ENCODE measurements around the gene CCL17.
"Not testable (repeated sequence)": the region's sequence is repeated elsewhere in the genome, so short reads cannot be mapped to it uniquely, and the experiment has no call there.

Gene CCL17

GRCh38 chr16:57432505-57432904, 27.9 kb downstream of the CCL17 start:
- DNase-seq, result no peak
- Histone ChIP-seq H3K4me3 (ENCODE audit: control insufficient read depth in 1 of 7, extremely low read depth in 1 of 7, insufficient read depth in 4 of 7, low read depth in 2 of 7, low read length in 6 of 7) (no peak overlapping the region), H3K36me3 (ENCODE audit: control insufficient read depth in 4 of 4, insufficient read depth in 4 of 4, low read length in 3 of 4) (peaks cover 33 to 91% (median 68%) of the 10 kb centered on the region in 4 experiments), H3K27ac (ENCODE audit: insufficient read depth in 1 of 2, low read depth in 1 of 2, low read length in 2 of 2, poor library complexity in 1 of 2, severe bottlenecking in 2 of 2) (no peak overlapping the region), H3K27me3 (replicated peaks in 2 of 5; ENCODE audit: control insufficient read depth in 4 of 5, insufficient read depth in 5 of 5, low read length in 4 of 5) (no peaks in the 10 kb centered on the region), H3K4me1 (ENCODE audit: control extremely low read depth in 1 of 4, control insufficient read depth in 4 of 4, insufficient read depth in 4 of 4, low read length in 3 of 4) (no peaks in the 10 kb centered on the region), H3K9me3 (ENCODE audit: control extremely low read depth in 1 of 5, control insufficient read depth in 4 of 5, insufficient read depth in 2 of 5, low read depth in 1 of 5, low read length in 4 of 5) (no peaks in the 10 kb centered on the region)
- 100% methylated on average over 1 of the region's 2 CpGs for WGBS (ENCODE audit: insufficient coverage)
- ChIA-PET CTCF (interaction anchor here (1.0 to 2.4 kb wide), 5 partner anchors 9 to 21 kb away, joined by 3 to 10 read pairs (median 3); partner anchors contain the start of genes CIAPIN1 and COQ9), POLR2A (no interaction called here)

- CTCF ChIA-PET, result interaction anchor here (0.7 to 2.4 kb wide), 6 partner anchors 9 to 22 kb away, joined by 3 to 10 read pairs (median 4); partner anchors contain the start of genes CIAPIN1 and COQ9
- Histone ChIP-seq H3K27me3 (replicated peaks in 2 of 5; ENCODE audit: control insufficient read depth in 4 of 5, insufficient read depth in 5 of 5, low read length in 4 of 5) (no peaks in the 10 kb centered on the region), H3K4me3 (ENCODE audit: control insufficient read depth in 1 of 7, extremely low read depth in 1 of 7, insufficient read depth in 4 of 7, low read depth in 2 of 7, low read length in 6 of 7) (no peak overlapping the region), H3K36me3 (ENCODE audit: control insufficient read depth in 4 of 4, insufficient read depth in 4 of 4, low read length in 3 of 4) (peaks cover 30 to 89% (median 66%) of the 10 kb centered on the region in 4 experiments), H3K4me1 (ENCODE audit: control extremely low read depth in 1 of 4, control insufficient read depth in 4 of 4, insufficient read depth in 4 of 4, low read length in 3 of 4) (no peaks in the 10 kb centered on the region), H3K9me3 (ENCODE audit: control extremely low read depth in 1 of 5, control insufficient read depth in 4 of 5, insufficient read depth in 2 of 5, low read depth in 1 of 5, low read length in 4 of 5) (no peaks in the 10 kb centered on the region), H3K27ac (ENCODE audit: insufficient read depth in 1 of 2, low read depth in 1 of 2, low read length in 2 of 2, poor library complexity in 1 of 2, severe bottlenecking in 2 of 2) (no peak overlapping the region)
- no peak for DNase-seq
- 100% methylated on average over 3 of the region's 3 CpGs for WGBS (ENCODE audit: insufficient coverage)
- POLR2A ChIA-PET, result no interaction called here
Measured at GRCh38 chr16:57432989-57433388, 28.4 kb downstream of the CCL17 start.

GRCh38 chr16:57434003-57434402, 29.4 kb downstream of the CCL17 start:
- POLR2A ChIA-PET, result interaction anchor here (0.6 kb wide), 1 partner anchor 28 kb away, joined by 3 read pairs; no protein-coding TSS in a partner anchor
- Histone ChIP-seq H3K4me3 (ENCODE audit: control insufficient read depth in 1 of 7, extremely low read depth in 1 of 7, insufficient read depth in 4 of 7, low read depth in 2 of 7, low read length in 6 of 7) (no peak overlapping the region), H3K4me1 (ENCODE audit: control extremely low read depth in 1 of 4, control insufficient read depth in 4 of 4, insufficient read depth in 4 of 4, low read length in 3 of 4) (no peaks in the 10 kb centered on the region), H3K9me3 (ENCODE audit: control extremely low read depth in 1 of 5, control insufficient read depth in 4 of 5, insufficient read depth in 2 of 5, low read depth in 1 of 5, low read length in 4 of 5) (no peaks in the 10 kb centered on the region), H3K36me3 (ENCODE audit: control insufficient read depth in 4 of 4, insufficient read depth in 4 of 4, low read length in 3 of 4) (peaks cover 31 to 89% (median 66%) of the 10 kb centered on the region in 4 experiments), H3K27ac (ENCODE audit: insufficient read depth in 1 of 2, low read depth in 1 of 2, low read length in 2 of 2, poor library complexity in 1 of 2, severe bottlenecking in 2 of 2) (no peak overlapping the region), H3K27me3 (replicated peaks in 2 of 5; ENCODE audit: control insufficient read depth in 4 of 5, insufficient read depth in 5 of 5, low read length in 4 of 5) (no peaks in the 10 kb centered on the region)
- no peak for DNase-seq
- CTCF ChIA-PET, result interaction anchor here (1.0 to 2.4 kb wide), 4 partner anchors 12 to 23 kb away, joined by 3 to 10 read pairs (median 4); partner anchors contain the start of genes CIAPIN1 and COQ9
- no CpG with 5 or more reads among the region's 2 CpGs for whole genome bisulfite sequencing (ENCODE audit: insufficient coverage)

- H3K36me3 ChIP-seq (ENCODE audit: control insufficient read depth in 4 of 4, insufficient read depth in 4 of 4, low read length in 3 of 4), result peaks cover 25 to 90% (median 62%) of the 10 kb centered on the region in 4 experiments
- 100% methylated on average over 1 of the region's 1 CpG for WGBS (ENCODE audit: insufficient coverage)
Measured at GRCh38 chr16:57435838-57436237, 31.3 kb downstream of the CCL17 start.

GRCh38 chr16:57439947-57440346, 35.4 kb downstream of the CCL17 start:
- peaks cover 5 to 55% (median 32%) of the 10 kb centered on the region in 4 experiments for H3K36me3 ChIP-seq (ENCODE audit: control insufficient read depth in 4 of 4, insufficient read depth in 4 of 4, low read length in 3 of 4)
- DNase-seq, result peak in 2 of 3 donors; percentile 8 to 28
- H3K4me3 ChIP-seq (ENCODE audit: control insufficient read depth in 1 of 7, extremely low read depth in 1 of 7, insufficient read depth in 4 of 7, low read depth in 2 of 7, low read length in 6 of 7); H3K27ac ChIP-seq (ENCODE audit: insufficient read depth in 1 of 2, low read depth in 1 of 2, low read length in 2 of 2, poor library complexity in 1 of 2, severe bottlenecking in 2 of 2); H3K4me1 ChIP-seq (ENCODE audit: control extremely low read depth in 1 of 4, control insufficient read depth in 4 of 4, insufficient read depth in 4 of 4, low read length in 3 of 4); POLR2A ChIA-PET; H3K27me3 ChIP-seq (replicated peaks in 2 of 5; ENCODE audit: control insufficient read depth in 4 of 5, insufficient read depth in 5 of 5, low read length in 4 of 5): not testable (repeated sequence)
- CTCF ChIA-PET, result interaction anchor here (1.2 to 1.8 kb wide), 2 partner anchors 22 to 77 kb away, joined by 3 to 8 read pairs; partner anchors contain the start of gene POLR2C
- 100% methylated on average over 7 of the region's 8 CpGs for WGBS (ENCODE audit: insufficient coverage)
- H3K9me3 ChIP-seq (ENCODE audit: control extremely low read depth in 1 of 5, control insufficient read depth in 4 of 5, insufficient read depth in 2 of 5, low read depth in 1 of 5, low read length in 4 of 5), result peaks cover 3 to 12% (median 11%) of the 10 kb centered on the region in 5 experiments

More at GRCh38 chr16:57435838-57436237, 31.3 kb downstream of the CCL17 start:
- H3K9me3 ChIP-seq (ENCODE audit: control extremely low read depth in 1 of 5, control insufficient read depth in 4 of 5, insufficient read depth in 2 of 5, low read depth in 1 of 5, low read length in 4 of 5), result peaks cover under 1 to 10% (median 4%) of the 10 kb centered on the region in 5 experiments
- DNase-seq, result no peak
- H3K27ac ChIP-seq (ENCODE audit: insufficient read depth in 1 of 2, low read depth in 1 of 2, low read length in 2 of 2, poor library complexity in 1 of 2, severe bottlenecking in 2 of 2), result no peak overlapping the region
- no peak overlapping the region for H3K4me3 ChIP-seq (ENCODE audit: control insufficient read depth in 1 of 7, extremely low read depth in 1 of 7, insufficient read depth in 4 of 7, low read depth in 2 of 7, low read length in 6 of 7)
- no peaks in the 10 kb centered on the region for H3K27me3 ChIP-seq (replicated peaks in 2 of 5; ENCODE audit: control insufficient read depth in 4 of 5, insufficient read depth in 5 of 5, low read length in 4 of 5)
- ChIA-PET CTCF (interaction anchor here (1.4 to 2.0 kb wide), 2 partner anchors 19 to 84 kb away, joined by 6 to 7 read pairs; no protein-coding TSS in a partner anchor), POLR2A (no interaction called here)
- H3K4me1 ChIP-seq (ENCODE audit: control extremely low read depth in 1 of 4, control insufficient read depth in 4 of 4, insufficient read depth in 4 of 4, low read length in 3 of 4), result no peaks in the 10 kb centered on the region

- H3K4me1 ChIP-seq (ENCODE audit: control extremely low read depth in 1 of 4, control insufficient read depth in 4 of 4, insufficient read depth in 4 of 4, low read length in 3 of 4); H3K27me3 ChIP-seq (replicated peaks in 2 of 5; ENCODE audit: control insufficient read depth in 4 of 5, insufficient read depth in 5 of 5, low read length in 4 of 5); DNase-seq; H3K27ac ChIP-seq (ENCODE audit: insufficient read depth in 1 of 2, low read depth in 1 of 2, low read length in 2 of 2, poor library complexity in 1 of 2, severe bottlenecking in 2 of 2); H3K4me3 ChIP-seq (ENCODE audit: control insufficient read depth in 1 of 7, extremely low read depth in 1 of 7, insufficient read depth in 4 of 7, low read depth in 2 of 7, low read length in 6 of 7); POLR2A ChIA-PET: not testable (repeated sequence)
- CTCF ChIA-PET, result interaction anchor here (0.6 kb wide), 1 partner anchor 138 kb away, joined by 3 read pairs; no protein-coding TSS in a partner anchor
- WGBS (ENCODE audit: insufficient coverage), result 100% methylated on average over 2 of the region's 8 CpGs
- Histone ChIP-seq H3K9me3 (ENCODE audit: control extremely low read depth in 1 of 5, control insufficient read depth in 4 of 5, insufficient read depth in 2 of 5, low read depth in 1 of 5, low read length in 4 of 5) (peaks cover 3 to 12% (median 11%) of the 10 kb centered on the region in 5 experiments), H3K36me3 (ENCODE audit: control insufficient read depth in 4 of 4, insufficient read depth in 4 of 4, low read length in 3 of 4) (peaks cover 3 to 50% (median 29%) of the 10 kb centered on the region in 4 experiments)
Measured at GRCh38 chr16:57440551-57440950, 36.0 kb downstream of the CCL17 start.

GRCh38 chr16:57444711-57445110, 40.1 kb downstream of the CCL17 start:
- WGBS (ENCODE audit: insufficient coverage), result 93% methylated on average over 3 of the region's 3 CpGs
- peaks cover 8 to 19% (median 18%) of the 10 kb centered on the region in 4 experiments for H3K4me1 ChIP-seq (ENCODE audit: control extremely low read depth in 1 of 4, control insufficient read depth in 4 of 4, insufficient read depth in 4 of 4, low read length in 3 of 4)
- no peaks in the 10 kb centered on the region for H3K27me3 ChIP-seq (replicated peaks in 2 of 5; ENCODE audit: control insufficient read depth in 4 of 5, insufficient read depth in 5 of 5, low read length in 4 of 5)
- no peak for DNase-seq
- no peak overlapping the region for H3K4me3 ChIP-seq (ENCODE audit: control insufficient read depth in 1 of 7, extremely low read depth in 1 of 7, insufficient read depth in 4 of 7, low read depth in 2 of 7, low read length in 6 of 7)
- peaks cover 0 to 16% (median 12%) of the 10 kb centered on the region in 4 experiments for H3K36me3 ChIP-seq (ENCODE audit: control insufficient read depth in 4 of 4, insufficient read depth in 4 of 4, low read length in 3 of 4)
- POLR2A ChIA-PET, result no interaction called here
- peaks cover 3 to 12% (median 11%) of the 10 kb centered on the region in 5 experiments for H3K9me3 ChIP-seq (ENCODE audit: control extremely low read depth in 1 of 5, control insufficient read depth in 4 of 5, insufficient read depth in 2 of 5, low read depth in 1 of 5, low read length in 4 of 5)
- H3K27ac ChIP-seq (ENCODE audit: insufficient read depth in 1 of 2, low read depth in 1 of 2, low read length in 2 of 2, poor library complexity in 1 of 2, severe bottlenecking in 2 of 2), result no peak overlapping the region
- CTCF ChIA-PET, result interaction anchor here (0.9 to 3.9 kb wide), 5 partner anchors 13 to 144 kb away, joined by 3 to 16 read pairs (median 6); no protein-coding TSS in a partner anchor
